ENCODE data around the gene TFR2. TPM values are rescaled to one million over a fixed set of nuclear protein-coding genes. Genes with fewer than 3 reads are reported as not detected.

TFR2 gene
- total and polyA plus RNA-seq, 2 donors (not counting 1 experiment from before 2014, with no cell fraction given), result 5.9 to 10.0 TPM

DNA sequence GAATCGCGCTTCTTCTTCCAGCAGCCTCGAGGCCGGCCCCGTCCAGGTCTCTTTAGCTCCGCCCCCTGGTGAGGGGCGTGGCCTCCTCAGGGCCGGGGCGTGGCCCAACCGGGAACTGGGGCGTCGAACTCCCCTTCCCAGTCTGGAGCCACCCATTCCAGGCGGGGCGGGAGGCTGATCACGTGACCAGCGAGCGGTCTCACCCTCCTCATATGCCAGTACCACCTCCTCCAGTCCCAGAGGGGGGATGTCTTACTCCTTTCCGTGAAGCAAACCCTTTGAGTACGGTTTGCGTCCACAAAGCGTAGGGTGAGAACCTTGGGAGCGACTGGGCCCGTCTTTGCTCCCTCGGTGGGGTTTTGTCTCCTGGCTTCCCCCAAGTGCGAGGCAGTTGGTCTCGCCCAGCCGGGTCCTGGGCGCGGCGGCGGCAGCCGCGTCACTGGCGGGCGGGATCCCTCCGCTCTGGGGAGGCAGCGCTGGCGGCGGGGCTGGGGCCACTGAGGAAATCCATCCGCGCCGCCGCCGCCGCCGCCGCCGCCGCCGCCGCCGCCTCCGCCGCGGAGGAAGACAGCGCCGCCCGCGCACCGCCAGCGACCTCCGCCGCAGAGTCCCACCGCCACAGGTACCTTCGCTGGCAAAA is 32.1 kb upstream of the TFR2 start, which contains the start of gene GNB2:
GNB2 (plus strand) TSS at position 439 of the 640 bp plus-strand sequence. CDS start 2,526 bp downstream, outside the sequence.
- H3K9me3 Mint-ChIP-seq (ENCODE audit: insufficient read depth), result no peaks in the 10 kb centered on the region
- intact Hi-C loops (cut with micrococcal nuclease), result loop anchor here (1.0 to 10.0 kb wide), 10 partner anchors 18 to 589 kb away; partner anchors contain the start of genes AGFG2, COPS6, FBXO24 and LRCH4
- ATAC-seq (ENCODE audit: low read depth) (peak; percentile 65), DNase-seq (peak; percentile 99)
- peak within 1 kb of the TSS; percentile 97 for H3K27ac Mint-ChIP-seq
- H3K9me3 ChIP-seq (ENCODE audit: control extremely low read depth in 1 of 3, control insufficient read depth in 2 of 3, insufficient read depth in 1 of 3, low read length in 2 of 3), result no peaks in the 10 kb centered on the region
- H3K79me2 ChIP-seq (ENCODE audit: control insufficient read depth, insufficient read depth, low read length), result peaks cover 12% of the 10 kb centered on the region
- peaks cover 30% of the 10 kb centered on the region for H4K20me1 ChIP-seq (ENCODE audit: control insufficient read depth, insufficient read depth, low read length, poor library complexity, severe bottlenecking)
- peak within 1 kb of the TSS; percentile 89 to 97 for H3K27ac ChIP-seq (ENCODE audit: low read length in 2 of 2)
- POLR2A ChIA-PET, result interaction anchor here (0.5 to 1.6 kb wide), 6 partner anchors 19 to 244 kb away, joined by 3 to 10 read pairs (median 6); partner anchors contain the start of genes FBXO24, MEPCE, MOSPD3 and ZCWPW1
- H3K4me2 ChIP-seq (replicated peaks; ENCODE audit: low read depth, low read length, poor library complexity, severe bottlenecking), result peak within 1 kb of the TSS; percentile 85
- under 1% methylated on average over 61 of the region's 65 CpGs for WGBS (ENCODE audit: insufficient coverage)
- peaks cover 0 to 6% of the 10 kb centered on the region in 2 donors for H3K4me1 ChIP-seq (ENCODE audit: control insufficient read depth in 2 of 2, insufficient read depth in 2 of 2, low read length in 2 of 2)
- H3K27me3 Mint-ChIP-seq, result no peaks in the 10 kb centered on the region
- H3K4me3 Mint-ChIP-seq, result peak within 1 kb of the TSS; percentile 96
- peak within 1 kb of the TSS; percentile 53 to 99 (median 98) for H3K4me3 ChIP-seq (ENCODE audit: control extremely low read depth in 1 of 5, extremely low read depth in 1 of 5, insufficient read depth in 1 of 5, low read depth in 2 of 5, low read length in 4 of 5)
- CTCF ChIA-PET, result interaction anchor here (1.0 to 1.3 kb wide), 3 partner anchors 32 to 47 kb away, joined by 4 to 6 read pairs (median 4); partner anchors contain the start of gene POP7
- H3K36me3 ChIP-seq (replicated peaks in 1 of 2; ENCODE audit: control extremely low read depth in 1 of 2, control insufficient read depth in 1 of 2, extremely low read depth in 1 of 2, insufficient read depth in 2 of 2, low read length in 1 of 2), result peaks cover 0 to 22% of the 10 kb centered on the region in 2 experiments
- H3K4me1 Mint-ChIP-seq, result peaks cover 8% of the 10 kb centered on the region
- no peaks in the 10 kb centered on the region for H3K27me3 ChIP-seq (replicated peaks in 1 of 4; ENCODE audit: control extremely low read depth in 1 of 4, control insufficient read depth in 3 of 4, insufficient read depth in 4 of 4, low read length in 3 of 4)
- H2AFZ ChIP-seq (ENCODE audit: insufficient read depth, low read depth, low read length, poor library complexity, severe bottlenecking), result peak within 1 kb of the TSS; percentile 79
- TF ChIP-seq, protein P1, sequence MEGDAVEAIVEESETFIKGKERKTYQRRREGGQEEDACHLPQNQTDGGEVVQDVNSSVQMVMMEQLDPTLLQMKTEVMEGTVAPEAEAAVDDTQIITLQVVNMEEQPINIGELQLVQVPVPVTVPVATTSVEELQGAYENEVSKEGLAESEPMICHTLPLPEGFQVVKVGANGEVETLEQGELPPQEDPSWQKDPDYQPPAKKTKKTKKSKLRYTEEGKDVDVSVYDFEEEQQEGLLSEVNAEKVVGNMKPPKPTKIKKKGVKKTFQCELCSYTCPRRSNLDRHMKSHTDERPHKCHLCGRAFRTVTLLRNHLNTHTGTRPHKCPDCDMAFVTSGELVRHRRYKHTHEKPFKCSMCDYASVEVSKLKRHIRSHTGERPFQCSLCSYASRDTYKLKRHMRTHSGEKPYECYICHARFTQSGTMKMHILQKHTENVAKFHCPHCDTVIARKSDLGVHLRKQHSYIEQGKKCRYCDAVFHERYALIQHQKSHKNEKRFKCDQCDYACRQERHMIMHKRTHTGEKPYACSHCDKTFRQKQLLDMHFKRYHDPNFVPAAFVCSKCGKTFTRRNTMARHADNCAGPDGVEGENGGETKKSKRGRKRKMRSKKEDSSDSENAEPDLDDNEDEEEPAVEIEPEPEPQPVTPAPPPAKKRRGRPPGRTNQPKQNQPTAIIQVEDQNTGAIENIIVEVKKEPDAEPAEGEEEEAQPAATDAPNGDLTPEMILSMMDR (IDR thresholded peaks at IDR 0.05), result no peak
- TF ChIP-seq EZH2 (IDR thresholded peaks at IDR 0.05; ENCODE audit: borderline replicate concordance, insufficient read depth, low read depth, low read length, poor library complexity, severe bottlenecking), result no peak
- peak within 1 kb of the TSS; percentile 97 for H3K9ac ChIP-seq (ENCODE audit: low read length)

Measured in B cell (primary cell).